OCI-LY7 (cell line): Measurements from ENCODE around the gene PRMT3. TPM values are rescaled to one million over a fixed set of nuclear protein-coding genes. Genes with fewer than 3 reads are reported as not detected.
"Not testable (repeated sequence)": the region's sequence is repeated elsewhere in the genome, so short reads cannot be mapped to it uniquely, and the experiment has no call there.

Source experiments
- BruUV-seq: library from RNA; stranded (reverse); fragments of 400-500 nt; replicated peaks from 2 replicates; lab custom pipeline; 2021; lab: Mats Ljungman, UMichigan
- CTCF ChIA-PET: fragments of 300-600 bp; sonication (Branson Sonifier 250); formaldehyde crosslinking; loops from one replicate; lab custom pipeline; 2022; ENCODE audit warnings: antibody characterized with exemption; ENCODE audit not compliant: unreplicated experiment; lab: Charles Lee
- POLR2A ChIA-PET: fragments of 300-600 bp; sonication (Branson Sonifier 250); formaldehyde crosslinking; loops from one replicate; lab custom pipeline; 2022; ENCODE audit warnings: antibody characterized with exemption; lab: Charles Lee
- DNase-seq: peaks from one replicate; pipeline ENCODE4 v3.0.0-alpha.2; 2015; ENCODE audit warnings: low spot score
- H2AFZ ChIP-seq: fragments of 200-600 bp; sonication (generic), shearing (Covaris generic); 2 replicates; pipeline ENCODE4 v1.6.1; 2014; ENCODE audit warnings: mild to moderate bottlenecking, antibody characterized with exemption, low read length, moderate library complexity
- H3K27ac ChIP-seq: fragments of 200-600 bp; sonication (generic); 2 replicates; pipeline ENCODE4 v1.5.1; 2014; ENCODE audit warnings: mixed run types, low read depth, mild to moderate bottlenecking, moderate library complexity, low read length, inconsistent platforms; ENCODE audit not compliant: poor library complexity, severe bottlenecking
- H3K36me3 ChIP-seq: fragments of 200-600 bp; sonication (generic); 2 replicates; pipeline ENCODE4 v1.6.1; 2014; ENCODE audit warnings: mild to moderate bottlenecking, antibody characterized with exemption, low read length, moderate library complexity, mixed read lengths; ENCODE audit not compliant: insufficient read depth
- H3K4me1 ChIP-seq: fragments of 200-600 bp; sonication (generic); 2 replicates; pipeline ENCODE4 v1.5.1; 2014; ENCODE audit warnings: mild to moderate bottlenecking, low read length; ENCODE audit not compliant: insufficient read depth, poor library complexity, severe bottlenecking
- H3K4me2 ChIP-seq: fragments of 200-600 bp; sonication (generic); 2 replicates; pipeline ENCODE4 v1.6.1; 2014; ENCODE audit warnings: mild to moderate bottlenecking, low read length
- H3K4me3 ChIP-seq: fragments of 200-600 bp; sonication (generic); 2 replicates; pipeline ENCODE4 v1.5.1; 2014; ENCODE audit warnings: mild to moderate bottlenecking, low read depth, low read length; ENCODE audit not compliant: poor library complexity, severe bottlenecking
- H3K79me2 ChIP-seq: fragments of 200-600 bp; sonication (generic); 2 replicates; pipeline ENCODE4 v1.6.1; 2016; ENCODE audit warnings: low read depth, mild to moderate bottlenecking, low read length, moderate library complexity, mixed read lengths; ENCODE audit not compliant: insufficient read depth
- H3K9me2 ChIP-seq: fragments of 200-600 bp; sonication (generic); 2 replicates; pipeline ENCODE4 v1.6.1; 2016; ENCODE audit warnings: mild to moderate bottlenecking, low read length, mixed read lengths; ENCODE audit not compliant: insufficient read depth
- H3K9me3 ChIP-seq: fragments of 200-600 bp; sonication (generic); 2 replicates; pipeline ENCODE4 v1.6.1; 2014; ENCODE audit warnings: mild to moderate bottlenecking, mixed run types, low read length, mixed read lengths
- H4K20me1 ChIP-seq: fragments of 200-600 bp; sonication (generic); 2 replicates; pipeline ENCODE4 v1.6.1; 2014; ENCODE audit warnings: mild to moderate bottlenecking, antibody characterized with exemption, low read length, moderate library complexity, mixed read lengths; ENCODE audit not compliant: insufficient read depth
- EZH2phosphoT487 ChIP-seq: fragments of 200-600 bp; sonication (generic); IDR thresholded peaks from 2 replicates; pipeline ENCODE4 v1.6.1; 2018; ENCODE audit warnings: low read depth, borderline replicate concordance, mild to moderate bottlenecking, mixed run types, antibody characterized with exemption, low read length, moderate library complexity, mixed read lengths
- intact Hi-C: fragments of 100-400 bp; cut with micrococcal nuclease; formaldehyde crosslinking; loops from one replicate; pipeline ENCODE4 v1.10.0; 2022; ENCODE audit not compliant: unreplicated experiment
- total RNA-seq, 2 experiments: library from RNA; depleted of rRNA in 1 of 2; stranded (reverse); fragments of >200 nt in 1 of 2; shearing (Covaris generic) in 1 of 2; gene quantifications; 2 replicates each; pipeline ENCODE4 v1.2.3, GENCODE V29; 2014 to 2022
- TF ChIP-seq, protein P1 (sequence below): fragments of 200-600 bp; sonication (generic); conservative IDR thresholded peaks from 2 replicates; pipeline ENCODE4 v1.5.1; 2014; ENCODE audit warnings: mild to moderate bottlenecking, antibody characterized with exemption, low read length, moderate library complexity, mixed read lengths

Gene PRMT3
- total RNA-seq, 2 experiments from 2014 or later: 34.0 to 50.0 TPM

DNA sequence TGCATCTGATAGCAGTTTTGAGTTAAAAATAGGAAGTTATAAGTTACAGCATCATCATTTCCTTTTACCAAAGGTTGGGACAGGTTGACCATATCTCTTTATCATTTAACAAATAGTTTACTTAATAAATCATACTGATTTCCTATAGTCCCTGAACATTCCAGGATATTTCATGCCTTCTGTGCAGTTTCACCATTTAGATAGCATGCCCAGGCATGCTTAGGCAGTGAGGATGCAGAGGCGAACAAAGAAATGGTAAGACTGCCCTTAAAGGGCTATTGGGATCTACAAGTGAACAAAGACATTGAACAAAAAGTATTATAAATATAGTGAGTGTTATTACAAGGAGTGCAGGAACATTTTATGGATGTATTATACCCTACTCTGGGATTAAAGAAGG is 96.4 kb downstream of the PRMT3 start:
- H2AFZ ChIP-seq: no peak overlapping the region
- CTCF ChIA-PET: no interaction called here
- no peak overlapping the region for H3K4me3 ChIP-seq
- no peak for TF ChIP-seq EZH2phosphoT487
- TF ChIP-seq, protein P1, sequence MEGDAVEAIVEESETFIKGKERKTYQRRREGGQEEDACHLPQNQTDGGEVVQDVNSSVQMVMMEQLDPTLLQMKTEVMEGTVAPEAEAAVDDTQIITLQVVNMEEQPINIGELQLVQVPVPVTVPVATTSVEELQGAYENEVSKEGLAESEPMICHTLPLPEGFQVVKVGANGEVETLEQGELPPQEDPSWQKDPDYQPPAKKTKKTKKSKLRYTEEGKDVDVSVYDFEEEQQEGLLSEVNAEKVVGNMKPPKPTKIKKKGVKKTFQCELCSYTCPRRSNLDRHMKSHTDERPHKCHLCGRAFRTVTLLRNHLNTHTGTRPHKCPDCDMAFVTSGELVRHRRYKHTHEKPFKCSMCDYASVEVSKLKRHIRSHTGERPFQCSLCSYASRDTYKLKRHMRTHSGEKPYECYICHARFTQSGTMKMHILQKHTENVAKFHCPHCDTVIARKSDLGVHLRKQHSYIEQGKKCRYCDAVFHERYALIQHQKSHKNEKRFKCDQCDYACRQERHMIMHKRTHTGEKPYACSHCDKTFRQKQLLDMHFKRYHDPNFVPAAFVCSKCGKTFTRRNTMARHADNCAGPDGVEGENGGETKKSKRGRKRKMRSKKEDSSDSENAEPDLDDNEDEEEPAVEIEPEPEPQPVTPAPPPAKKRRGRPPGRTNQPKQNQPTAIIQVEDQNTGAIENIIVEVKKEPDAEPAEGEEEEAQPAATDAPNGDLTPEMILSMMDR: no peak
- H3K27ac ChIP-seq: no peak overlapping the region
- peaks cover 53% of the 10 kb centered on the region for H3K36me3 ChIP-seq
- no peak for DNase-seq
- H3K9me2 ChIP-seq: no peaks in the 10 kb centered on the region
- no peaks in the 10 kb centered on the region; the same call in 1 of the 2 replicates for H3K79me2 ChIP-seq
- no peaks in the 10 kb centered on the region for H3K4me1 ChIP-seq
- H3K9me3 ChIP-seq: no peaks in the 10 kb centered on the region
- no TSS peak for BruUV-seq
- POLR2A ChIA-PET: no interaction called here
- intact Hi-C loops: no loop called here
- H3K4me2 ChIP-seq: no peak overlapping the region
- no peaks in the 10 kb centered on the region for H4K20me1 ChIP-seq

DNA sequence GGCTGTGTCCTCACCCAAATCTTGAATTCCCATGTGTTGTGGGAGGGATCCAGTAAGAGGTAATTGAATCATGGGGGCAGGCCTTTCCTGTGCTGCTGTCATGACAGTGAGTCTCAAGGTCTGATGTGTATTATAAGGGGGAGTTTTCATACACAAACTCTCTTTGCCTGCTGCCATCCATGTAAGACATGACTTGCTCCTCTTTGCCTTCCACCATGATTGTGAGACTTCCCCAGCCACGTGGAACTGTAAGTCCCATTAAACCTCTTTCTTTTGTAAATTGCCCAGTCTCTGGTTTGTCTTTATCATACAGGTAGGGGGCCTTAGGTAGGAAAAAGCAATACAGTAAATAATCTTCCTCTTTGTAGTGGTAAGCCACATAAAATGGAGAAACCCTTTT is 96.9 kb downstream of the PRMT3 start:
- H3K4me2 ChIP-seq, POLR2A ChIA-PET, H3K9me2 ChIP-seq, H3K4me1 ChIP-seq, H3K4me3 ChIP-seq, BruUV-seq, DNase-seq, H3K79me2 ChIP-seq, CTCF ChIA-PET, H3K27ac ChIP-seq, H3K9me3 ChIP-seq, H4K20me1 ChIP-seq, intact Hi-C loops, H2AFZ ChIP-seq: not testable (repeated sequence)
- peaks cover 53% of the 10 kb centered on the region for H3K36me3 ChIP-seq

DNA sequence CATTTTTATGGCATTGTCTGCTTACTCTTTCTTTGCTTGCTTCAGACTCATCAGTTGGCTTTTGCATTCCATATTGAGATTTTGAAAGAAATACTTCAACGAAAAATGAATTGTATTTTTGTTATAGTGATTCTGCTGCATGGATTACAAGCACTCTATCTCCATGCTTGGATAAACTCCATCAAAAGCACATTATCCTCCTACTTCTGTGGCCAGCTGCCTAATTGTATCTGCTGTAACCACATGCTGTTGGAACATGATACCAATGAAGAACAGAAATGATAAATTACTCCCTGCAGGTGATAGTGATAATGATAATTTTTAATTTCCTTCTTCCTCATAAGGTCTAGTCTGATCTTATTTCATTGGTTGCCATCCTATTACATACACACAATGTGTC is 100.8 kb downstream of the PRMT3 start:
- Histone ChIP-seq H2AFZ (no peak overlapping the region), H3K4me3 (no peak overlapping the region), H3K4me2 (no peak overlapping the region), H3K9me3 (no peaks in the 10 kb centered on the region), H4K20me1 (no peaks in the 10 kb centered on the region), H3K27ac (no peak overlapping the region), H3K9me2 (no peaks in the 10 kb centered on the region), H3K36me3 (peaks cover 52% of the 10 kb centered on the region), H3K79me2 (no peaks in the 10 kb centered on the region; the same call in 1 of the 2 replicates), H3K4me1 (no peaks in the 10 kb centered on the region)
- intact Hi-C loops: no loop called here
- TF ChIP-seq, protein P1: no peak
- TF ChIP-seq EZH2phosphoT487: no peak
- CTCF ChIA-PET: no interaction called here
- BruUV-seq: no TSS peak
- POLR2A ChIA-PET: interaction anchor here (1.7 kb wide), 1 partner anchor 13 kb away, joined by 3 read pairs; no protein-coding TSS in a partner anchor
- no peak for DNase-seq
